Measurements from ENCODE around the gene RHOT1.

RHOT1 gene

DNA sequence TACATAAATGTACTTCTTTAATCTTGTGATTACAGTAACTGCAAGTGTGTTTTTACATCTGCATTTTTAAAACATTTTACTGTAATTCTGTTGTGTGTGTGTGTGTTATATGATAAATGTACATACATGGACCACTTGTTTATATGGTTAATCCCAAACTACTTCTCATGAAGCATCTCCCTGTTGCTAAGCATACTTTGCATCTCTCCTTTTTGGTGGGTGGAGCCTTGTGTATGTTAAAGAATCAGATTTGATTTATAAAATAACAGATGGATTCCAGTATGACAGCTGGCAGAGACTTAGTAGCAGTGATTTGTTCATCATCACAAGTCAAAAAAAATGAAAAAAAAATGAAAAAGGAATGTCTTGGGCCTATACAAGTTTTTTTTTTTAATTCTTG is 67.3 kb downstream of the RHOT1 start:
- no peaks in the 10 kb centered on the region for H3K9me3 ChIP-seq (ENCODE audit: insufficient read depth, low read length)
- peaks cover 22% of the 10 kb centered on the region for H3K36me3 ChIP-seq (ENCODE audit: insufficient read depth, insufficient read length, low read length)
- H3K9ac ChIP-seq (ENCODE audit: insufficient read length, low read depth): no peak overlapping the region
- no peaks in the 10 kb centered on the region for H3K4me1 ChIP-seq (ENCODE audit: insufficient read depth, insufficient read length)
- no peak overlapping the region for H3K4me3 ChIP-seq (ENCODE audit: insufficient read length, low read depth)
- H3K27me3 ChIP-seq (ENCODE audit: insufficient read depth, insufficient read length): no peaks in the 10 kb centered on the region
- no peak for DNase-seq (ENCODE audit: low read depth, low spot score)
- TF ChIP-seq YY1 (IDR thresholded peaks at IDR 0.05; ENCODE audit: insufficient read depth, insufficient read length): no peak
- no peak for TF ChIP-seq ZNF274 (IDR thresholded peaks at IDR 0.05; ENCODE audit: low read depth, low read length)
- no peak for TF ChIP-seq SUZ12 (IDR thresholded peaks at IDR 0.05; ENCODE audit: extremely low read depth, insufficient read depth, insufficient read length)

DNA sequence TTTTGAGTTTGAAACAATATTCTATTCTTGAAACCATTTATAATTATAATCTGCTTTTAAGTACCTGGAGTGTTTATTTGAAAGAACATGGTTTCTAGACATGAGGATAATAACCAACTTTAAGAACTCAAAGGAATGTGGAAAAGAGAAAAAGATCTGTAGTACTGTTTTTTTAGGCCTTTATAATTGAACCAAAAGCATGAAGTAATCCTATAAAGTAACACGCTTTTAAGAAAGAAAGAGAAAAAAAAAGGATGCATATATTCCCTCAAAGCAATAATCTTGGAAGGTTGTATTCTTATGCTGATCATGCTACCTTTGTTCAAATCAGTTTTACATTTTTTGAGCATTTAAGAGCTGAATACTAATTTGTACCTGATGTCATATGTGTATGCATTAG is 69.4 kb downstream of the RHOT1 start:
- DNase-seq (ENCODE audit: low read depth, low spot score): no peak
- H3K9ac ChIP-seq (ENCODE audit: insufficient read length, low read depth): no peak overlapping the region
- no peaks in the 10 kb centered on the region for H3K9me3 ChIP-seq (ENCODE audit: insufficient read depth, low read length)
- no peaks in the 10 kb centered on the region for H3K27me3 ChIP-seq (ENCODE audit: insufficient read depth, insufficient read length)
- peaks cover 22% of the 10 kb centered on the region for H3K36me3 ChIP-seq (ENCODE audit: insufficient read depth, insufficient read length, low read length)
- TF ChIP-seq YY1 (IDR thresholded peaks at IDR 0.05; ENCODE audit: insufficient read depth, insufficient read length) (no peak), ZNF274 (IDR thresholded peaks at IDR 0.05; ENCODE audit: low read depth, low read length) (no peak), SUZ12 (IDR thresholded peaks at IDR 0.05; ENCODE audit: extremely low read depth, insufficient read depth, insufficient read length) (no peak)
- H3K4me1 ChIP-seq (ENCODE audit: insufficient read depth, insufficient read length): no peaks in the 10 kb centered on the region
- H3K4me3 ChIP-seq (ENCODE audit: insufficient read length, low read depth): no peak overlapping the region

DNA sequence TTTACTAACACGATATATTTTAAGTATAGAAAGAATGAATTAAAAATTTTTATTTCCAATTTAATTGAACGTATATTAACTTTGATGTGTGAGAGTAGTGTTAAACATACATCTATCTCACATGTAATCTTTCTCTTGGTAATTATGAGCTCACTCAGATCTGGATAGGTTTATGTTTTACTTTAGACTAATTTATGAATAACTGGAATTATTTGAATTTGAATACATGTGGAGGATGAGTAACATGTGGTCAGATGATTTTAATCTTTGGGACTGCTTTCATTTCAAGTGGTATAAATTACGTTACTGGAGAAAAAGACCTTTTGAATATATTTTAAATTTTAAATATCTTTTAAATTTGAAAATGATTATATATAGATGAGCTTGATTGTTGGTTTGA is 73.4 kb downstream of the RHOT1 start:
- H3K4me3 ChIP-seq (ENCODE audit: insufficient read length, low read depth): no peak overlapping the region
- peaks cover 8% of the 10 kb centered on the region for H3K36me3 ChIP-seq (ENCODE audit: insufficient read depth, insufficient read length, low read length)
- DNase-seq (ENCODE audit: low read depth, low spot score): no peak
- no peaks in the 10 kb centered on the region for H3K9me3 ChIP-seq (ENCODE audit: insufficient read depth, low read length)
- no peaks in the 10 kb centered on the region for H3K4me1 ChIP-seq (ENCODE audit: insufficient read depth, insufficient read length)
- no peaks in the 10 kb centered on the region for H3K27me3 ChIP-seq (ENCODE audit: insufficient read depth, insufficient read length)
- no peak overlapping the region for H3K9ac ChIP-seq (ENCODE audit: insufficient read length, low read depth)
- TF ChIP-seq ZNF274 (IDR thresholded peaks at IDR 0.05; ENCODE audit: low read depth, low read length) (no peak), SUZ12 (IDR thresholded peaks at IDR 0.05; ENCODE audit: extremely low read depth, insufficient read depth, insufficient read length) (no peak), YY1 (IDR thresholded peaks at IDR 0.05; ENCODE audit: insufficient read depth, insufficient read length) (no peak)

DNA sequence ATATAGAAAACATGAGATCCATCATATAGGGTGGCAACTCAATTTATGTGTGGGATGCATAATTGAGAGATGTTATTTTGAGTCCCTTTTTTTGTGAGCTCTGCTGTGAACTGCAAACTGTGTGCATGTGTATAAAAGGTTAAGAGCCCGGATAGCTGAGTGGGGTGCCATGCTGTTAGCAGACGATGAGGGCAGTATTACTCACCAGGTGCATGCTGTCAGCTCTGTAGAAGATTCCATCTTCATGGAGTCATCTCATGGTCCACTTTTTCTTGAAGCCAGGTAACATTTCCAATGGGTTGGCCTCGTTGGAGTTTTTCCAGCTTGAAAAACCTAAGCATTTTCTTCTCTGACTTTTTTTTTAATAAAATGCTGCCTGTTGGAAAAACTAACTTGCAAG is 80.3 kb downstream of the RHOT1 start:
- Histone ChIP-seq H3K9ac (ENCODE audit: insufficient read length, low read depth) (no peak overlapping the region), H3K27me3 (ENCODE audit: insufficient read depth, insufficient read length) (no peaks in the 10 kb centered on the region), H3K4me1 (ENCODE audit: insufficient read depth, insufficient read length) (no peaks in the 10 kb centered on the region), H3K4me3 (ENCODE audit: insufficient read length, low read depth) (no peak overlapping the region), H3K9me3 (ENCODE audit: insufficient read depth, low read length) (no peaks in the 10 kb centered on the region), H3K36me3 (ENCODE audit: insufficient read depth, insufficient read length, low read length) (peaks cover 2% of the 10 kb centered on the region)
- TF ChIP-seq SUZ12 (IDR thresholded peaks at IDR 0.05; ENCODE audit: extremely low read depth, insufficient read depth, insufficient read length): no peak
- no peak for TF ChIP-seq ZNF274 (IDR thresholded peaks at IDR 0.05; ENCODE audit: low read depth, low read length)
- no peak for TF ChIP-seq YY1 (IDR thresholded peaks at IDR 0.05; ENCODE audit: insufficient read depth, insufficient read length)
- DNase-seq (ENCODE audit: low read depth, low spot score): no peak

DNA sequence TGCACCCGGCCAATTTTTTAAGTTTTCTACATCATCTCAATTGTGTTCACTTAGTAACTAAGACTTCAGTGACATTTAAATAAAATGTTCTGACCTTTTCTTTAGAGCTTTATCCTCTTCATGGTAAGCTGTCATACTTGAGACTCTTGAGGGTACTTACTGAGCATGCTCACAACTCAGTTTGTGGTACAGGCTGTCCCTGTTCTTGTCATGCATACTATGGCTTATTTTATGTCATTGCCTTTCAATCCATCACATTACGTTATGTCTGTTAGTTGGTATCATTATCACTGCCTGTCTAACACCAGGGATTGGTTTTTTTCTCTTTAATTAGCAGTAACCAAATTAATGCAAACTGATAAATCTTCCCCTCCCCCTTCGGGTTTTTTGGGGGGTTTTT is 81.4 kb downstream of the RHOT1 start:
- Histone ChIP-seq H3K36me3 (ENCODE audit: insufficient read depth, insufficient read length, low read length) (peaks cover 2% of the 10 kb centered on the region), H3K4me3 (ENCODE audit: insufficient read length, low read depth) (no peak overlapping the region), H3K9ac (ENCODE audit: insufficient read length, low read depth) (no peak overlapping the region), H3K9me3 (ENCODE audit: insufficient read depth, low read length) (no peaks in the 10 kb centered on the region), H3K4me1 (ENCODE audit: insufficient read depth, insufficient read length) (no peaks in the 10 kb centered on the region), H3K27me3 (ENCODE audit: insufficient read depth, insufficient read length) (no peaks in the 10 kb centered on the region)
- TF ChIP-seq SUZ12 (IDR thresholded peaks at IDR 0.05; ENCODE audit: extremely low read depth, insufficient read depth, insufficient read length): no peak
- TF ChIP-seq ZNF274 (IDR thresholded peaks at IDR 0.05; ENCODE audit: low read depth, low read length): no peak
- TF ChIP-seq YY1 (IDR thresholded peaks at IDR 0.05; ENCODE audit: insufficient read depth, insufficient read length): no peak
- no peak for DNase-seq (ENCODE audit: low read depth, low spot score)

DNA sequence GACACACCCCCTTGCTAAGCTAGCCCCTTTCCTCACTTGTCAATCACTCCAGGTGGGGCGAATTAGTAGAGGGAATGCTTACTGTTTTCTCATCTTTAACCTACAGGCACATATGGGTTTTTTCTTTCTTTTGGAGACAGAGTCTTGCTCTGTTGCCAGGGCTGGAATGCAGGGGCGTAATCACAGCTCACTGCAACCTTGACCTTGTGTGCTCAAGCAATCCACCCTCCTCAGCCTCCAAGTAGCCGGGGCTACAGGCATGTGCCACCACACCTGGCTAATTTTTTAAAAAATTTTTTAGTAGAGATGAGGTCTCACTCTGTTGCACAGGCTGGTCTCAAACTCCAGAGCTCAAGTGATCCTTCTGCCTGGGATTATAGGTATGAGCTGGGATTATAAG is 84.6 kb downstream of the RHOT1 start:
- DNase-seq (ENCODE audit: low read depth, low spot score): no peak
- no peaks in the 10 kb centered on the region for H3K27me3 ChIP-seq (ENCODE audit: insufficient read depth, insufficient read length)
- H3K9ac ChIP-seq (ENCODE audit: insufficient read length, low read depth): no peak overlapping the region
- TF ChIP-seq ZNF274 (IDR thresholded peaks at IDR 0.05; ENCODE audit: low read depth, low read length) (no peak), YY1 (IDR thresholded peaks at IDR 0.05; ENCODE audit: insufficient read depth, insufficient read length) (no peak), SUZ12 (IDR thresholded peaks at IDR 0.05; ENCODE audit: extremely low read depth, insufficient read depth, insufficient read length) (no peak)
- peaks cover 2% of the 10 kb centered on the region for H3K36me3 ChIP-seq (ENCODE audit: insufficient read depth, insufficient read length, low read length)
- H3K4me3 ChIP-seq (ENCODE audit: insufficient read length, low read depth): no peak overlapping the region
- no peaks in the 10 kb centered on the region for H3K9me3 ChIP-seq (ENCODE audit: insufficient read depth, low read length)
- no peaks in the 10 kb centered on the region for H3K4me1 ChIP-seq (ENCODE audit: insufficient read depth, insufficient read length)

DNA sequence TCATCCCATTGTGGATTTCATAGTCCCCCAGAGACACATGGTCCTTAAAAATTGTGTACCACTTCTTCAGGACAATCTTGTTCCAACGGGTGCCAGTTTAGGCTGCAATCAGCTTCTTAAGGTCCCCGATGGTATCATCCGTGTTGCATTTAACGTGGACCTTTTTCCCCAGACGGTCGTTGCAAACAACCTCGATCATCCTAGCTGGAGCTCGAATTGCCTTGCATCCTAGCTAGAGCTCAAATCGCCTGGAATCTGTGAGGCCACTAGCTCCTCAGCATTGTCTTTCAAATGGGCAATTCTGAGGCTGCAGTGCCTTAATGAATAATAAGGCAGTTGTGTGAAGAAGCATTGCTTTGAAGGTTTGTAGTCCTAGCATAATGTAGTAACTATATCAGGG is 85.6 kb downstream of the RHOT1 start:
- H3K36me3 ChIP-seq (ENCODE audit: insufficient read depth, insufficient read length, low read length): peaks cover 2% of the 10 kb centered on the region
- peak; percentile 63 for DNase-seq (ENCODE audit: low read depth, low spot score)
- H3K4me3 ChIP-seq (ENCODE audit: insufficient read length, low read depth): no peak overlapping the region
- H3K4me1 ChIP-seq (ENCODE audit: insufficient read depth, insufficient read length): no peaks in the 10 kb centered on the region
- TF ChIP-seq SUZ12 (IDR thresholded peaks at IDR 0.05; ENCODE audit: extremely low read depth, insufficient read depth, insufficient read length) (no peak), ZNF274 (IDR thresholded peaks at IDR 0.05; ENCODE audit: low read depth, low read length) (no peak), YY1 (IDR thresholded peaks at IDR 0.05; ENCODE audit: insufficient read depth, insufficient read length) (no peak)
- no peaks in the 10 kb centered on the region for H3K27me3 ChIP-seq (ENCODE audit: insufficient read depth, insufficient read length)
- H3K9ac ChIP-seq (ENCODE audit: insufficient read length, low read depth): no peak overlapping the region
- H3K9me3 ChIP-seq (ENCODE audit: insufficient read depth, low read length): no peaks in the 10 kb centered on the region

DNA sequence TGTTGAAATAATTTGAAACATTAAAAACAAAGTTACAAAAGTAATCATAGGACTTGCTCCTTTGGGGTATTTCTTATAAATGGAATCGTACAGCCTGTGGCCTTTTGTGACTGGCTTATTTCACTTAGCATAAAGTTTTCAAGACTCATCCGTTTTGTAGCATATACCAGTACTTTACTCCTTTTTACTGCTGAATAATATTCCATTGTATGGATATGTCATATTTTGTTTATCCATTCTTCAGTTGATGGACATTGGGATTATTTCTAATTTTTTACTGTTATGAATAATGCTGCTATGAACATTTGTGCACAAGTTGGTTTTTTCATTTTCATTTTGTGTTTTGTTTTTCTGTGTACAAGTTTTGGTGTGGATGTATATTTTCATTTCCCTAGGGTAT is 93.3 kb downstream of the RHOT1 start:
- Histone ChIP-seq H3K36me3 (ENCODE audit: insufficient read depth, insufficient read length, low read length) (no peaks in the 10 kb centered on the region), H3K4me3 (ENCODE audit: insufficient read length, low read depth) (no peak overlapping the region), H3K9ac (ENCODE audit: insufficient read length, low read depth) (no peak overlapping the region), H3K4me1 (ENCODE audit: insufficient read depth, insufficient read length) (no peaks in the 10 kb centered on the region), H3K9me3 (ENCODE audit: insufficient read depth, low read length) (no peaks in the 10 kb centered on the region), H3K27me3 (ENCODE audit: insufficient read depth, insufficient read length) (no peaks in the 10 kb centered on the region)
- TF ChIP-seq SUZ12 (IDR thresholded peaks at IDR 0.05; ENCODE audit: extremely low read depth, insufficient read depth, insufficient read length) (no peak), YY1 (IDR thresholded peaks at IDR 0.05; ENCODE audit: insufficient read depth, insufficient read length) (no peak), ZNF274 (IDR thresholded peaks at IDR 0.05; ENCODE audit: low read depth, low read length) (no peak)
- no peak for DNase-seq (ENCODE audit: low read depth, low spot score)

All from NT2/D1 (cell line).